VCaP (cell line): ENCODE data around the gene USP6NL.
A peak's percentile ranks its signal among the peaks of the same experiment; 100 is the strongest.

Experiments used
- H3K27ac ChIP-seq: fragments of 450-650 bp; 2 replicates; pipeline ENCODE4 v1.5.1; 2017
- CTCF ChIP-seq: fragments of 450-650 bp; conservative IDR thresholded peaks from 2 replicates; pipeline ENCODE4 v1.5.1; 2017; ENCODE audit warnings: mild to moderate bottlenecking, moderate library complexity

USP6NL gene

GRCh38 chr10:11425296-11425610, 186.2 kb downstream of the USP6NL start:
- H3K27ac ChIP-seq, result no peak overlapping the region
- TF ChIP-seq CTCF, result no peak

- H3K27ac ChIP-seq, result no peak overlapping the region
- TF ChIP-seq CTCF, result peak; percentile 93
These were observed 186.8 kb downstream of the USP6NL start for GRCh38 chr10:11424456-11425295.

DNA sequence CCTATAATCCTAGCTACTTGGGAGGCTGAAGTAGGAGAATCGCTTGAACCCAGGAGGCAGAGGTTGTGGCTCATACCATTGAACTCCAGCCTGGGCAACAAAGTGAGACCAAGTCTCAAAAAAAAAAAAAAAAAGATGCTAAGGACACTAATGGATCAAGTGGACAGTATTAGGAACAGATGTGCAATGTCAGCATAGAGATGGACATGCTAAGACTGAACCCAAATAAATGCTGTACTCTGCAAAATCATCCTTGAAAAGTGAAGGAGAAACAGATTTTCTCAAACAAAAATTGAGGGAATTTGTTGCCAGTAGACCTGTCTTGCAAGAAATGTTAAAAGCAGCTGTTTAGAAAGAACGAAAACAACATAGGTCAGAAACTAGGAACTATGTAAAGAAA, 194.5 kb downstream of the USP6NL start:
- no peak overlapping the region for H3K27ac ChIP-seq
- no peak for TF ChIP-seq CTCF

GRCh38 chr10:11415095-11415494, 196.4 kb downstream of the USP6NL start:
- H3K27ac ChIP-seq, result no peak overlapping the region
- no peak for TF ChIP-seq CTCF

- no peak for TF ChIP-seq CTCF
- H3K27ac ChIP-seq, result no peak overlapping the region
These were observed 197.0 kb downstream of the USP6NL start for GRCh38 chr10:11414314-11415038.

- no peak; the same call in 1 of the 2 replicates for TF ChIP-seq CTCF
- H3K27ac ChIP-seq, result no peak overlapping the region
These were observed 199.4 kb downstream of the USP6NL start for GRCh38 chr10:11411926-11412545.

- TF ChIP-seq CTCF, result no peak
- no peak overlapping the region for H3K27ac ChIP-seq
These were observed 202.1 kb downstream of the USP6NL start for GRCh38 chr10:11409357-11409756.
